CD14-positive monocyte (primary cell): ENCODE results near the gene B4GALT4. TPM values are rescaled to one million over a fixed set of nuclear protein-coding genes. Genes with fewer than 3 reads are reported as not detected.
A peak's percentile ranks its signal among the peaks of the same experiment; 100 is the strongest.

Experiments used
- DNase-seq, 3 donors: peaks; one replicate each; pipeline ENCODE4 v3.0.0-alpha.2; 2011 to 2022
- H2AFZ ChIP-seq: 2 replicates; pipeline ENCODE4 v1.6.0; 2012; ENCODE audit warnings: mild to moderate bottlenecking, low read depth, low read length, inconsistent platforms; ENCODE audit not compliant: insufficient read depth, poor library complexity, severe bottlenecking
- H3K27ac ChIP-seq, 2 donors: 1 replicate in 1 of 2; 2 replicates in 1 of 2; pipeline ENCODE4 v1.5.1; 2012 to 2013; ENCODE audit warnings: low read length in 2 of 2, control low read depth in 1 of 2, inconsistent platforms in 1 of 2, low read depth in 1 of 2, mild to moderate bottlenecking in 1 of 2
- H3K27me3 ChIP-seq, 2 donors: one replicate each; pipeline versions ENCODE4 v1.6.0 to v1.6.1; 2011 to 2013; ENCODE audit warnings: low read length in 2 of 2; ENCODE audit not compliant: control insufficient read depth in 2 of 2, insufficient read depth in 2 of 2
- H3K36me3 ChIP-seq, 2 donors: replicated peaks in 1 of 2; 1 replicate in 1 of 2; 2 replicates in 1 of 2; pipeline versions ENCODE4 v1.5.1 to v1.6.1; 2012 to 2013; ENCODE audit warnings: low read length in 2 of 2, control low read depth in 1 of 2, inconsistent platforms in 1 of 2, mild to moderate bottlenecking in 1 of 2; ENCODE audit not compliant: insufficient read depth in 2 of 2, control insufficient read depth in 1 of 2
- H3K4me1 ChIP-seq, 2 donors: 1 replicate in 1 of 2; 2 replicates in 1 of 2; pipeline versions ENCODE4 v1.5.1 to v1.6.1; 2012 to 2013; ENCODE audit warnings: low read length in 2 of 2, control low read depth in 1 of 2, inconsistent platforms in 1 of 2, mild to moderate bottlenecking in 1 of 2, moderate library complexity in 1 of 2; ENCODE audit not compliant: insufficient read depth in 2 of 2, control insufficient read depth in 1 of 2
- H3K4me2 ChIP-seq: replicated peaks from 2 replicates; pipeline ENCODE3; 2012; ENCODE audit warnings: low read length, moderate library complexity, mild to moderate bottlenecking; ENCODE audit not compliant: poor library complexity, severe bottlenecking; ENCODE audit errors: extremely low read depth
- H3K4me3 ChIP-seq, 3 experiments: fragments of 200-600 bp in 1 of 3; sonication (generic) in 1 of 3; replicated peaks in 1 of 3; 1 replicate in 2 of 3; 2 replicates in 1 of 3; pipeline ENCODE4 v1.5.1; 2011 to 2013; ENCODE audit warnings: low read length in 3 of 3, mild to moderate bottlenecking in 3 of 3, control low read depth in 2 of 3, low read depth in 2 of 3, inconsistent platforms in 1 of 3, moderate library complexity in 1 of 3
- H3K79me2 ChIP-seq: 2 replicates; pipeline ENCODE4 v1.6.0; 2012; ENCODE audit warnings: mild to moderate bottlenecking, control low read depth, inconsistent platforms, low read length, moderate library complexity; ENCODE audit not compliant: insufficient read depth
- H3K9ac ChIP-seq: 2 replicates; pipeline ENCODE4 v1.6.0; 2017; ENCODE audit warnings: low read length, mild to moderate bottlenecking; ENCODE audit not compliant: insufficient read depth, poor library complexity, severe bottlenecking
- H3K9me3 ChIP-seq, 2 donors: replicated peaks in 1 of 2; 1 replicate in 1 of 2; 2 replicates in 1 of 2; pipeline versions ENCODE4 v1.5.1 to v1.6.1; 2012 to 2013; ENCODE audit warnings: low read length in 2 of 2, control low read depth in 1 of 2; ENCODE audit not compliant: control insufficient read depth in 1 of 2, insufficient read depth in 1 of 2
- H4K20me1 ChIP-seq: 2 replicates; pipeline ENCODE4 v1.6.0; 2012; ENCODE audit warnings: mild to moderate bottlenecking, low read length, control low read depth, moderate library complexity; ENCODE audit not compliant: insufficient read depth
- H3K27ac Mint-ChIP-seq, 7 donors: one replicate each; pipeline ENCODE4 v1.8.0; 2020; ENCODE audit warnings: mild to moderate bottlenecking in 7 of 7, mixed read lengths in 7 of 7, moderate library complexity in 6 of 7, inconsistent platforms in 2 of 7
- H3K27me3 Mint-ChIP-seq, 3 donors: one replicate each; pipeline ENCODE4 v1.8.0; 2021 to 2022; ENCODE audit warnings: low read depth in 3 of 3, mild to moderate bottlenecking in 3 of 3, mixed read lengths in 3 of 3, moderate library complexity in 3 of 3, inconsistent platforms in 1 of 3
- H3K36me3 Mint-ChIP-seq, 2 donors: one replicate each; pipeline ENCODE4 v1.8.0; 2020; ENCODE audit warnings: mixed read lengths in 2 of 2, inconsistent platforms in 1 of 2, mild to moderate bottlenecking in 1 of 2
- H3K4me1 Mint-ChIP-seq: one replicate; pipeline ENCODE4 v1.8.0; 2020; ENCODE audit warnings: mild to moderate bottlenecking, mixed read lengths
- H3K4me3 Mint-ChIP-seq, 2 donors: one replicate each; pipeline ENCODE4 v1.8.0; 2020; ENCODE audit warnings: mild to moderate bottlenecking in 2 of 2, mixed read lengths in 2 of 2, moderate library complexity in 1 of 2
- H3K9me3 Mint-ChIP-seq, 7 donors: one replicate each; pipeline ENCODE4 v1.8.0; 2020 to 2022; ENCODE audit warnings: mixed read lengths in 7 of 7, mild to moderate bottlenecking in 6 of 7, moderate library complexity in 6 of 7, inconsistent platforms in 2 of 7
- WGBS: methylation state at CpG from one replicate; pipeline ENCODE4 v1.1.5; 2013; ENCODE audit warnings: missing lambda C conversion rate; ENCODE audit not compliant: insufficient coverage; 5-methylcytosine and 5-hydroxymethylcytosine counted together
- intact Hi-C, 2 donors: fragments of 100-400 bp; cut with micrococcal nuclease; formaldehyde crosslinking; loops; one replicate each; pipeline versions ENCODE4 v1.15.0 to v1.15.1; 2023
- polyA plus RNA-seq, 3 donors: library from polyadenylated mRNA; depleted of rRNA in 1 of 3; unstranded in 2 of 3; stranded (reverse) in 1 of 3; fragments of 300-500 nt in 2 of 3; fragments of >200 nt in 1 of 3; fragmentation: Illumina TruSeq in 2 of 3; gene quantifications; 1 replicate in 2 of 3; 2 replicates in 1 of 3; pipeline ENCODE4 v1.2.3, GENCODE V29; 2012 to 2021
- TF ChIP-seq, protein P1 (sequence below): fragments of 200-600 bp; IDR thresholded peaks from one replicate; pipeline ENCODE4 v1.8.0; 2022; ENCODE audit warnings: antibody characterized with exemption, mild to moderate bottlenecking

The B4GALT4 gene
- polyA plus RNA-seq, 3 donors = 5.8 to 7.4 (median 5.8) TPM

GRCh38 chr3:119261055-119261454, 20.4 kb upstream of the B4GALT4 start:
- DNase-seq = no peak
- peak overlapping the region in 2 of 7 donors; percentile 23 to 37 for H3K27ac Mint-ChIP-seq
- no peaks in the 10 kb centered on the region for H3K9me3 ChIP-seq
- no peak overlapping the region for H3K4me2 ChIP-seq
- no peaks in the 10 kb centered on the region for H3K27me3 ChIP-seq
- TF ChIP-seq, protein P1, sequence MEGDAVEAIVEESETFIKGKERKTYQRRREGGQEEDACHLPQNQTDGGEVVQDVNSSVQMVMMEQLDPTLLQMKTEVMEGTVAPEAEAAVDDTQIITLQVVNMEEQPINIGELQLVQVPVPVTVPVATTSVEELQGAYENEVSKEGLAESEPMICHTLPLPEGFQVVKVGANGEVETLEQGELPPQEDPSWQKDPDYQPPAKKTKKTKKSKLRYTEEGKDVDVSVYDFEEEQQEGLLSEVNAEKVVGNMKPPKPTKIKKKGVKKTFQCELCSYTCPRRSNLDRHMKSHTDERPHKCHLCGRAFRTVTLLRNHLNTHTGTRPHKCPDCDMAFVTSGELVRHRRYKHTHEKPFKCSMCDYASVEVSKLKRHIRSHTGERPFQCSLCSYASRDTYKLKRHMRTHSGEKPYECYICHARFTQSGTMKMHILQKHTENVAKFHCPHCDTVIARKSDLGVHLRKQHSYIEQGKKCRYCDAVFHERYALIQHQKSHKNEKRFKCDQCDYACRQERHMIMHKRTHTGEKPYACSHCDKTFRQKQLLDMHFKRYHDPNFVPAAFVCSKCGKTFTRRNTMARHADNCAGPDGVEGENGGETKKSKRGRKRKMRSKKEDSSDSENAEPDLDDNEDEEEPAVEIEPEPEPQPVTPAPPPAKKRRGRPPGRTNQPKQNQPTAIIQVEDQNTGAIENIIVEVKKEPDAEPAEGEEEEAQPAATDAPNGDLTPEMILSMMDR = no peak
- peaks cover 12 to 24% of the 10 kb centered on the region in 2 donors for H3K4me1 ChIP-seq
- H3K27ac ChIP-seq = no peak overlapping the region
- H2AFZ ChIP-seq = no peak overlapping the region
- peaks cover 2 to 4% (median 3%) of the 10 kb centered on the region in 3 donors for H3K27me3 Mint-ChIP-seq
- H3K79me2 ChIP-seq = no peaks in the 10 kb centered on the region
- no peaks in the 10 kb centered on the region for H4K20me1 ChIP-seq
- no peaks in the 10 kb centered on the region for H3K9me3 Mint-ChIP-seq
- H3K4me1 Mint-ChIP-seq = peaks cover 35% of the 10 kb centered on the region
- no peak overlapping the region for H3K9ac ChIP-seq
- H3K36me3 Mint-ChIP-seq = no peaks in the 10 kb centered on the region
- WGBS = no CpG with 5 or more reads among the region's 6 CpGs
- no peak overlapping the region for H3K4me3 Mint-ChIP-seq
- intact Hi-C loops = no loop called here
- no peaks in the 10 kb centered on the region for H3K36me3 ChIP-seq
- H3K4me3 ChIP-seq = no peak overlapping the region

GRCh38 chr3:119259821-119260220, 19.1 kb upstream of the B4GALT4 start:
- no peak overlapping the region for H3K4me2 ChIP-seq
- H3K4me1 ChIP-seq = peaks cover 12 to 24% of the 10 kb centered on the region in 2 donors
- H2AFZ ChIP-seq = peak overlapping the region; percentile 67
- no peaks in the 10 kb centered on the region for H3K9me3 ChIP-seq
- Mint-ChIP-seq H3K27me3 (peaks cover 2 to 4% (median 3%) of the 10 kb centered on the region in 3 donors), H3K36me3 (no peaks in the 10 kb centered on the region), H3K4me3 (no peak overlapping the region), H3K27ac (no peak overlapping the region), H3K9me3 (no peaks in the 10 kb centered on the region), H3K4me1 (peaks cover 35% of the 10 kb centered on the region)
- WGBS = no CpG with 5 or more reads among the region's 4 CpGs
- no peak for DNase-seq
- no peaks in the 10 kb centered on the region for H3K79me2 ChIP-seq
- H3K36me3 ChIP-seq = no peaks in the 10 kb centered on the region
- H4K20me1 ChIP-seq = no peaks in the 10 kb centered on the region
- H3K27ac ChIP-seq = no peak overlapping the region
- TF ChIP-seq, protein P1 = no peak
- H3K4me3 ChIP-seq = no peak overlapping the region
- no peak overlapping the region for H3K9ac ChIP-seq
- H3K27me3 ChIP-seq = no peaks in the 10 kb centered on the region
- intact Hi-C loops = no loop called here
